Non-pigmented ciliary epithelial cell (primary cell): Measurements from ENCODE around the gene ACSM5.

Experiments
- DNase-seq: peaks from one replicate; pipeline ENCODE4 v3.0.0-alpha.2; 2010; ENCODE audit warnings: low read depth

ACSM5 gene

DNA sequence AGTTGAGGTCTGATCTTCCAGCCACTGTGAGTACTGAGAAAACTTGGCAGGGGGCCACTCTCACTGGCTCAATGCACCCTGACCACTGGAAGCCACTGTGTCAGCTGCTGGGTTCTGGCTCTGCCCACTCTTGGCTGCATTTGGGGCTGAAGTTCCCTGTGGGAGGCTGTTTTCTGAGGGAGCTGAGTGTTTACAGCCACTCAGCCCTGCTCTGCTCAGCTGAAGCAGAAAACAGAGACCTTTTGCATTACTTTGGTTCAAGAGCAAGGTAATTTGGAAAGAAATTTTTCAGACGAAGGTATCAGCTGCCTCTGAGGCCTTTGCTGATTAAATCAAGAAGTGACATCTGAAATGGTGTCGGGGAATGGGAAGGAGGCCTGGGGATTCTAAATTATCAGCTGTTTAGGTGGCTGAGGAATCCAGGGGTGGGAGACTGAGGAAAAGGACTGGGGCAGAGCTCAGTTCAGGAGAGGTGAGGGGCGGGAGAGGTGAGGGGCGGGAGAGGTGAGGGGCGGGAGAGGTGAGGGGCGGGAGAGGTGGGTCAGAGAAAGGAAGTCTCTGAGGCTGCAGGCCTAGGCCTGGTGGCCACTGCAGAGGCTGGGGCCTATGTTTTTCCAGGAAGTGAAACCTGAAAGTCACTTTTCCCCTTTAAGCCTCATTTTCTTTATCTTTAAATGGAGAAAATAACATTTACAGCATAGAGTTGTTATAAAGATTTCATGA is at the start of gene ACSM5:
ACSM5 (plus strand) TSS at position 137 of the 723 bp plus-strand sequence. CDS start 1,951 bp downstream, outside the sequence.
- no peak for DNase-seq

- no peak for DNase-seq
Measured at GRCh38 chr16:20359997-20360396, 49.3 kb upstream of the ACSM5 start.

- DNase-seq = no peak
Measured at GRCh38 chr16:20363191-20363590, 46.1 kb upstream of the ACSM5 start.

- DNase-seq = no peak
Measured at GRCh38 chr16:20364051-20364450, 45.3 kb upstream of the ACSM5 start.

DNA sequence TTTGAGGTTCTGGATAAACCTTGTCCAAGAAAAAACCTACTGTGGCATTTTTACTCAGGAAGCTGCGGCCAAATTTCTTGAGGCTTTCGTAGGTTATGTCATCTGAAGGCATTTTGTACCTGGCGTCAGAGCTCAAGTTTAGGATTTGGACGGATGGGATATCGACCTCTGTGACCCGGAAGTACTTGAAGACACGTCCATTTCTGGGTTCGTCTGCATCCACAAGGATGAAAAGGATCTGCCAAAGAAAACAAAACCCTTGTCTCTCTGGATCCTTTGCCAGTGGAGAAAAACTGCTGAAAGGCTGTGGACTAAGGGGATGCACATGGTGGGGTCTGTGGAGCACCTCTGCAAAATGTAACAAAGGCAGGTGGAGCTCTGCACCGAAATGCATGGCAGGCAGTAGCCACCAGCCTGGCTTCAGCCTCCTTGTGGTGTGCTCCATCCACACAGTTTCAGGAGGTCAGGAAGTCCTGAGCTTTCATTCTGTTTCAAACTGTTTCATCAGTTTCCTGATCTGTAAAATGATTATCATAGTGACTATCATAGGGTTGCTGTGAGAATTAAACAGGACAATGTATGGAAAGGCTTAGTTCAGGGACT is 39.8 kb upstream of the ACSM5 start:
- DNase-seq = no peak

DNA sequence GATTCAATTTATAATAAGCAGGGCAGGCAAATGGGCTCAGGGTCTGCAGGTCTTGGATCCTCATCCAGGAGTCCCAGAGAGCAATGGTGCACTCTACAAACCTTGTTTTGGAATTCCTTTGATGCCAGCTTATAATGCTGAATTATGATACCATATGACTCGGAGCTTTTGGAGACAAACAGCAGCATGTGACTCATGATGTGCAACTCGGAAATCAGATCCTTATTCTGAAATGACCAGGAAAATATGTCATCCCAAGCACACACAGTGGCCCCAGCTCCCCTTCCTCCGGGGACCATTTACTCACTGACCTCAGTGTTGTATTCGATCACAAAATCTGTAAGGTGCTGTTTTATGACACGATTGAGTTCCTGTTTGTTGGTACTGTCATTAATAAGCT is 36.6 kb upstream of the ACSM5 start:
- DNase-seq = no peak

DNA sequence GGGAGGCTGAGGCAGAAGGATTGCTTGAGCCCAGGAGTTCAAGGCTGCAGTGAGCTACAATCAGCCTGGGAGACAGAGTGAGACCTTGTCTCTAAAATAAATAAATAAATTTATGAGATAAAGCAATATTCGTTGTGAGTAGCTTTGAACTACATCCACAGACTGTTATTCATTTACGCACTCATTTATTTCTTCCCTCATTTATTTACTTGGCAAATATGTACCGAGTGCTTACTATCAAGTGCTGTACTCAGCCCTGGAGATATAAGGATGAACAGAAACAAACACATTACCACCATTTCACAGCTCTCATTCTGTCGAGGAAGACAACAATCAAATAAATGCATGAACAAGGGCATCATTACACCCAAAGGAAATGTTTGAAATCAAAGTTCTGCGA is 32.2 kb upstream of the ACSM5 start:
- no peak for DNase-seq

GRCh38 chr16:20380782-20381181 is 28.6 kb upstream of the ACSM5 start:
- DNase-seq = no peak

- no peak for DNase-seq
Measured at GRCh38 chr16:20382202-20382948, 27.0 kb upstream of the ACSM5 start.

DNA sequence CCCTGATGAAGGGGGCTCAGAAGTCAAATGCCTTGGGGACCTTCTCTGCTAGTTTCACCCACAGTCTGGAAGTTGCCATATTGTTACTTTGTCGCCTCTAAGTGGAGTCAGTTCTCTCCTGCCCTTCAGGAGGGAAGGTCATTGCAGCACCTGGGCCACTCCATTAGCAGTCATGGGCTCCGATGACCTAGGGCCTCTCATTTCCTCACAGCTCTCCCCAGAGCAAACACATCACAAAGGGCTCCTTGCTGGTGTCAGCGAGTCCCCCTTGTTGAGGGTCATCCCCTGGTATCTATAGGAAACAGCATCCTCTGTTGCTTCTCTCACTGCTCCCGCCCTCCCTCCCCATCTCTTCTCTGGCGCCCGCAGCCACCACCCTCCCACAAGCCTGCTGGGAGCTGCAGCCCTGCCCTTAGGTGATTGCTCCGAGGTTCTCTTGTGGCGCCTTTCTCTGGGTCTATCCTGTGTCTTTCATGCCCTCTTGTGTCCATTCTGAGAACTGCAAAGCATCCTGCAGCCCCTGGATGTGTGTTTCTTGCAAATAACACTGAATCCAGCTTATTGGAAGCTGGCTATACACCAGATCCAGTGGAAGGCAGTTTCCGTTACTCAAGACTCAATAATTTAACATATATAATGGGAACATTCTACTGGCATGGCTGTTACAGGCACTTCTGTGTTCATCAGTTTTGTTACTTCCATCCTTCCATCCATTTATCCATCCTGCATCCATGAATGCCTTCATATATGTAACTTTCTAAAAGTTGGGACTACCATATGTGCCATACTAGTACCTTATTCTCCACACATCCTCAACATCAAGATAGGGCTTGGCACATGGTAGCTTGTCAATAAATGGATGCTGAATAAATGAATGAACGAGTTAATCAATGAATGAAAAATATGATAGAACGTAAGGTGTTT is 26.0 kb upstream of the ACSM5 start:
- DNase-seq = peak; percentile 26

- DNase-seq = no peak
Measured at GRCh38 chr16:20385844-20386832, 23.2 kb upstream of the ACSM5 start.

DNA sequence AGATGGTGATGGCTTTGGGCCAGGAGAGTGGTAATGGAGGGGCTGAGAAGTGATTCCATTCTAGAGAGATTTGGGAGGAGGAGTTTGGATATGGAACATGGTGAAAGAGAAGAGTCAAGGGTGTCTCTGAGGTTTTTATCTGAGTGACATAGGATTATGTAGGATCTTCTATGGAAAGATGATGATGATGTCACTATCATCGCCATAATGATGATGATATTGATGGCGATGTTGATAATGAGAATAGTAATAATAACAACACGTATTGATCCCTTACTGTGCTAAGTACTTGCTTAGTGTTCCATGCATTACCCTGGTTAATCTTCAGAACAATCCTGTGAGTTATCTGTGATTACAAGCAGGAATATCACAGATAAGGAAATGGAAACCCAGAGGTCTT is 21.4 kb upstream of the ACSM5 start:
- DNase-seq = no peak

DNA sequence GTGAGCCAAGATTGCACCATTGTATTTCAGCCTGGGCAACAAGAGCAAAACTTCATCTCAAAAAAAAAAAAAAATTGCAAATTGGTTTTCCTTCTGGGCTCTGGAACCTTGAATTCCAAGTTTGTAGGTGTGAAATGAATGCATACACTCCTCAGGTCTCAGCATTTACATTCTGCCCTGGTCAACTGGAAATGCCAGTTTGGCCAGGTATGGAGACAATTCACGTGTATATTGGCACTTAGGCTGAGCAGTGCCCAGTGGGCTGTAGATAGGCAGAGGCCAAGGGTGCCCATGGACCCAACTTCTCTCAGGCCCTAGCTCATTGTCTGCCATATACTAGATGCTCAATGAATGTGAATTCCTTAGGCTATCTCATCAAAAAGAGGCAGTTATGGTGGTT is 20.5 kb upstream of the ACSM5 start:
- DNase-seq = no peak

- DNase-seq = no peak
Measured at GRCh38 chr16:20391045-20391444, 18.3 kb upstream of the ACSM5 start.

DNA sequence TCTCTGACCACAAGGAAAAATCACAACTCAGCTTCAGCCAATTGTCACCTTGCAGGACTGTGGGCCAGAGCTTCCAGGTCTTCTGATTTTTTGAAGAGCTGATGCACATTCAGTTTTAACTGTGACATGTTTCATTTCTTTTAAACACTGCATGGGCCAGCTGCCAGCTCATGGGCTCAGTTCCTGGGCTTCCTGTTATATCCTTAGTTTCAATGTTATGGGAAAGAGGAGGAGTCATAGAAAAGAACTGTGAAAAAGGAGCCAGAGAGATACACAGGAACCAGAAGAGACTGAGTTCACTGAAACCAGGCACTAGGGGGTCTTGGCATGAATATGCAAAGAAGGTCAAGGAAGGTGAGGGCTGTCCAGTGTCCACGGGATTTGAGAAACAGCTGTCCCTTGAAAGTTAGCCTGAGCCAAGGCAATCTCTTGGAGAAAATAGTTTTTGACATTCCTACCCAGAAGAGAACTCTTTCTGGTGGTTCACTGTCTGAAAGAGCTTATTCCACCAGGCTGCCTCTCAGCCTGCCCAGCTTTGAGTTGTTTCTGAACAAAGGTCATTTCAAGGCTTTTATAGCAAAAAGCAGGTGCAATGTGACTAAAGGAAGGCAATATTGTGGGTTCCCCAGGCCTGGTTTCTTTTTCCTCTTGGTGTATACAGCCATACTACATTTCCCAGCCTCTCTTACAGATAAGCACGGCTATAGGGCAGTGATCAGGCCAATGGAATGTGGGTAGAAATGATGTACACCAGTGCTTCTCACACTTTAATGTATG is 15.3 kb upstream of the ACSM5 start:
- DNase-seq = no peak

GRCh38 chr16:20395946-20396345 is 13.4 kb upstream of the ACSM5 start:
- DNase-seq = no peak

DNA sequence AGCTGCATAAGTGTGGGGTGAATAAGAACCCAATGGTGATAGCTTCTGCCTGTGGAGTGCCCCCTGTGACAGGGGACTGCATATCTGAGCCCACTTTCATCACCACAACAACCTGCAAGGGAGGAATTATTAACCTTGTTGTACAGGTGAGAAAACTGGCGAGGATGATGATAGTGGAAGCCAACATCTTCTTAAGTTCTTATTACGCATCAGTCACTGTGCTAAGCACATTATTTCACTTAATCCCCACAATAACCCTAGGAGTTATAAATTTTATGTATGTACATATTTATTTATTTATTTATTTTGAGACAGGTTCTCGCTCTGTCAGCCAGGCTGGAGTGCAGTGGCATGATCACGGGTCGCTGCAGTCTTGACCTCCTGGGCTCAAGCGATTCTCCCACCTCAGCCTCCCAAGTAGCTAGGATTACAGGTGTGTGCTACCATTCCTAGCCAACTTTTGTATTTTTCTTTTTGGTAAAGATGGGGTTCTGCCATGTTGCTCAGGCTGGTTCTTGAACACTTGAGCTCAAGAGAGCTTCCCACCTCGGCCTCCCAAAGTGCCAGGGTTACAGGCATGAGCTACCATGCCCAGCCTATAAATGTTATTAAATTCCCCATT is 12.4 kb upstream of the ACSM5 start:
- DNase-seq = no peak

GRCh38 chr16:20397468-20398074 is 11.8 kb upstream of the ACSM5 start:
- DNase-seq = no peak

DNA sequence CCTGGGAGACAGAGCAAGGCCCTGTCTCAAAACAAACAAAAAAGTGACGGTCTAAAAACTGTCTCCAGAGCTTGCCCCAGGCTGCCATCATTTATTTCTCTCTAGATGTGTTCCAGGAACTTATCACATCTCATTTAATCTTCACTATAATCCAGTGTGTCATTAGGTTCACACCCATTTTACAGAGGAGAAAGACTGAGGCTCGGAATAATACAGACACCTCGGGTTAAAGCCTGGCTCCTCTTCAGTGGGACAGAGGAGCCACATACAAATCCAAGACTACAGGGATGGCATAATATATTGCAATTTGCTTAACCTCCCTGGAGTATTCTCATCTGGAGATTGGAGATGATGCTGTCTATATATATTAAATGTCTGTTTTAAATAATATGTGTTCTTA is 10.7 kb upstream of the ACSM5 start:
- no peak for DNase-seq
